Left forelimb (tissue), 1 donor: ENCODE data around the gene CCDC178.
"Not testable (repeated sequence)": the region's sequence is repeated elsewhere in the genome, so short reads cannot be mapped to it uniquely, and the experiment has no call there.

ENCODE experiments used
- DNase-seq: peaks from one replicate; pipeline ENCODE4 v3.0.0-alpha.2; 2018; ENCODE audit warnings: low spot score

Gene CCDC178, protein sequence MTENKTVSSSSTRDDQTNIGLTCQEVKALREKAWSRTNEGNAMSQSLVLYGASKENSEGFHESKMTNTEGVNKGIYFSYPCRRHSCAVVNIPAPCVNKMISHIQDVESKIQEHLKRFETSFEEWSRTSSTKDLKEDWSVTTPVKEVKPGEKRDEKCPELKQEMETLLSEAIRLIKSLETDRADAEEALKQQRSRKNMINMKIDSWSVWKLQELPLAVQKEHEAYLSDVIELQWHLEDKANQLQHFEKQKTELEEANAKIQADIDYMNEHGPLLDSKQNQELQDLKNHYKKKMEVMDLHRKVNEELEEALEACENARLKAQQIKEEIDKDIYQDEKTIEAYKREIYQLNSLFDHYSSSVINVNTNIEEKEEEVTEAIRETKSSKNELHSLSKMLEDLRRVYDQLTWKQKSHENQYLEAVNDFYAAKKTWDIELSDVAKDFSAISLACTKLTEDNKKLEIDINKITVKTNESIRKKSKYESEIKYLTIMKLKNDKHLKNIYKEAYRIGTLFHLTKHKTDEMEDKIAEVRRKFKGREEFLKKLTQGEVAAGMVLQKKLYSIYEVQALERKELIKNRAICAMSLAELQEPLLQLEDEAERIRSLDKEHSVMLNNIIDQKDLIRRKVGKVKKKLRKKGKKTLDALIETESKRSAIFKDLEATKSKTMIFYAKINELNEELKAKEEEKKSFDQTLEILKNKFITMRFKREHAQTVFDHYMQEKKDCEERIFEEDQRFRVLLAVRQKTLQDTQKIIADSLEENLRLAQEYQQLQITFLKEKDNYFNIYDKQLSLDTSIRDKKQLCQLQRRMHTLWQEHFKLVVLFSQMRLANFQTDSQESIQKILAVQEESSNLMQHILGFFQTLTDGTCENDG

DNA sequence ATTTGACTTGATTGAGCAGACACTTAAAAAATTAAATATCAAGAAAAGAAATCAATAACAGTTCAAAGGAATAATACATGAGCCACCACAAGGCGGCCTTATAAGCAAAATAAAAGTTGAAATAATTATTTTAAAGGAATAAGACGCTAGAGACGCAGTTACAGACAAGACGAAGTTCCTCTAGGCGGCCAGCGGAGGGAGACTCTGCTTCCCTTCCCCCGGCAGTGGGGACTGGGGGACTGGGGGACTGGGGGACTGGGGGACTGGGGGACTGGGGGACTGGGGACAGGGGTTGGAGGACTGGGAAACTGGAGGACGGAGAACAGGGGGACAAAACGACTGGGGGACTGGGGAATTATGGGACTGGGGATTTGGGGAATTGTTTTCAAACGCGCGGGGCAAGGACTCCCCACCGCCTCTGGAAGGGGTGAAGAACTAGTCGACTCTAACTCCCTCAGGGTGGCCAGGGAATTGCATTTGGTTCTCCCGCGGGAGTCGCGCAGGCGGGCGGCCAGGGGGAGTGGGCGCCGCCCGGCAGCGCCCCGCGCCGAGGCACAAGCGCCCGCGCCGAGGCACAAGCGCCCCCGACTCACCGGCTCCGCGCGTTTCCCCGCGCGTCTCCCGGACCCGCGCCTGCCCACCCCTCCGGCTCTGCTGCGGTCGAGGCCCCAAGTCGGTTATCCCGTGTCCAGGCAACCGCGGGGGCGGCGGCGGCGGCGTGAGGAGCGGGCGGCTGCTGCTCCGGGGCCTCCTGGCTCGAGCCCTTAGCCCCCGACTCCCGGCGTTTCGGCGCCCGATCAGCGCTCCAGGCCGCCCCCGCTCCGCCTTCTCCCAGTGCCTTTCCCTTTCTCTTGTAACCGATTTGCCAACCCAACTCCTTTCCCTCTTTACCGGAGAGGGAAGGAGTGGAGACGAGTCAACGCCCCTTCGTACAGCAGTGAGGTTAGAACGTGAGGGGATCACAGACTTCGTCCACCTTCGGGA is at the start of gene CCDC178:
TSS of gene CCDC178 (minus strand) at position 662 of the 984 bp plus-strand sequence. CDS start 28,633 bp downstream, outside the sequence.
- peak; percentile 77 for DNase-seq

DNA sequence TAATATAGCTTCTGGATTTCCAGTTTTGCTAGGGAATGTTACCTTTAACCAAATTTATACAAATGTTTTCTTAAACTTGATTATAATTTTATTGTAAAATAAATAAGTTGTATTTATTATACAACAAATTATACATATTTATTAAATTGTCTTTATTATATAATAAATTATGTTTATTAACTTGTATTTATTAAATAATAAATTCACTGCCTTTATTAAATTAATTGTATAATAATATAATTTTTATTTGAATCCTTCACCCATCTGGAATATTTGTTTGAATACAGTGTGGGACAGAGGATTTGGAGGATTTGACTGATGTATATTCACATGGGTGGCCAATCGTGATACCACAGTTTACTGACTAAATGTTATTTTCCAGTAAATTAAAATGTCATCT is 43.4 kb upstream of the CCDC178 start:
- no peak for DNase-seq

DNA sequence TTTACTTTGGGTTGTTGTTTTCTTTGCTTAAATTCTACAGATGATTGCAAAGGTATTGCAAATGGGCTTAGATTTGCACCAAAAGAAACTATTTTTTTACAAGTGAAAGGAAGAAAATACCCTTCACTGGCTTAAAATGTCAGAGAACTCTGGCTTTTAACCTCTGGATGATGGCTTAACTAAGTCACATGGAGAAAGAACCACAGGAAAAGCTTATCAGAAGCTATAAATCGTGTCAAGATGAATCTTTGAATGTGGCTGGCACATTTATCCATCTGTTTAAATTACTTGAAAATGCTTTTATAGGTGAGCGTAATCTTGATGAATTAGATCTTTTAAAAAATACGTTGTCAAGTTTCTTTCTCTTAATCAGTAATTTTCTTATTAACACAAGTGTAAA is 32.0 kb upstream of the CCDC178 start:
- DNase-seq: no peak

DNA sequence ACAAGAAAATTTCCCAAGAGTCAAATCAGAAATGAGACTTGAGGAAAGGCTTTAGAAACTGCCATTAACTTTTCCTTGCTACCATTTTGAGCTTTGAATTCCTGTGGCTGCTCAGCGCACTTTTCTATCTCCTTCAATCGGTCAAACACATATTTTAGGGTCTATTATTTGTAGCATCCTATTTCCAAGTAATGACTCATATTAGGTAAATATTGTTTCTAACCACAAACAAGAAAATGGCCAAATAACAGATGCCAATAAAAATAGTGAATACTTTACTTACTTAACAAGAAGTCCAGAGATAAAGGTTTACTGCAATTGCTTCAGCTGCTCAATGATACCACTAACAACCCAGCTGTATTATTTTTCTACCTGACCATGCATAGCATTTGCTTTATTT is 29.7 kb upstream of the CCDC178 start:
- DNase-seq: no peak

DNA sequence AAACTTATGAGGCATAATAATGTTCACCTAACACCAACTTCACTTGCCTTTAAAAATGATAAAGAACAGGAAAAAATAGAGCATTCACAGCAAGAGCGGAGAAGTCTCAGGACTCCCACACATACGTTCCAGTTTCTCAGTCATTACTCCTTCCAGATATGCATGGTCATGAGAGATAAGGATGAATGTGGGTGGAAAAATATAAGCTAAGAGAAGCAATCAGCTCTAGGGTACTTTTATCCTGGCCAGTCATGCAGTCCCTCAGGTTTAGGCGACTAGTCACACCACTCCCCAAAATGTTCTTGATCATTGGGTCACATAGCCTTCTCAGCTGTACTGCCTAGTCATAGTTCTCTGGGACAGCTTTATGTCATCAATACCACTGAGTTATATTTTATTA is 29.2 kb upstream of the CCDC178 start:
- no peak for DNase-seq

DNA sequence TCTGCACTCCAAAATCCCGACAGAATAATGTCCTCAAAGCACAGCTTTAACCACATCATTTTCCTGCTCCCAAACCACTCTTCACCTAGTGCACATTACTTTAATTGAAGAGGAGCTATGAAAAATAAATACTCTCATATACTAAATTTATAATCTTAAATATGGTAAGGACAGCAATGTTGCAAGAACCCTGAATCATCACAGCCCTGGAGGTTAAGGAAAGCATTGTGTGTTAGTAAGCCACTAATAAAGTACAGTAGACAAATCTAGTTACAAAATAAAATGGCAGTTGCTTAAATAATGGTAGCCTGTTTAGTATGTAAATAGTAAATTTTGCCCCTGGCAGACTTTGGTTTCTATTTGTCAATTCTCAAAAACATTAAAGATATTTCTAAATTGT is 27.0 kb upstream of the CCDC178 start:
- no peak for DNase-seq

DNA sequence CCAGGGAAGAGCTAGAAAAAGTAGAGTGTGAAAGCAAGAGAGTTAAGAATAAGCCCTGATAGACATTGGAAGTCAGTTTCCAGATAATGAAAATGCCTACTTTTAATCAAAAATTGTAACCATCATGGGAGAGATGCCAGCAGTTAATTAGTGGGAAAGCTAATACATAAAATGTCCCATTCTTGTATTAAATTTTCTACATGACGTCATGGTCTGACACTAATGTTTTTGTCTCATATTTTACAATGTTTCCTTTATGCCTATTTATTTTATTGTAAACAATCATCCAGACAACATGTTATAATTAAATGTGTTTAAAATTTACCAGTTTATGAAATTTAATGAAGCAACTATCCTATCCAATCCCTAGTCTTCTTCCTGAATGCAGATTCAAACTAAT is 26.3 kb upstream of the CCDC178 start:
- no peak for DNase-seq

DNA sequence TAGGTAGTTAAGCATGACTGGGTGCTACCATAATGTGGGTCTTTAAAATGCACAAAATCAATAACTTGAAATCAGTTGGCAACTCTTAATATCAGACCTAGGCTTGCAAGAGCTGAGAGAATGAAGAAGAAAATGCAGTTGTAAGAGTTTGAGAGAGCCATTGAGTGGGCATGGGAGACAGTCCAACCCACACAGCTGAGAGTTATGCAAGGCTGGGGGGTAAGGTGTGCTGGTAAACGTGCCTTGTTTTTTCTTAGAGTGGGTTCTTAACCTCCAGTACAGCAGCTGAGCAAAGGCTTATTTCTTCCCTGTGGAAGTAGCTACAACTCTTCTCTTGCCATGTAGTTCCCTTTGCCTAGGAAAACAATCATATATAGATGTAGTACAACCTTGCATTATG is 20.2 kb upstream of the CCDC178 start:
- DNase-seq: no peak

DNA sequence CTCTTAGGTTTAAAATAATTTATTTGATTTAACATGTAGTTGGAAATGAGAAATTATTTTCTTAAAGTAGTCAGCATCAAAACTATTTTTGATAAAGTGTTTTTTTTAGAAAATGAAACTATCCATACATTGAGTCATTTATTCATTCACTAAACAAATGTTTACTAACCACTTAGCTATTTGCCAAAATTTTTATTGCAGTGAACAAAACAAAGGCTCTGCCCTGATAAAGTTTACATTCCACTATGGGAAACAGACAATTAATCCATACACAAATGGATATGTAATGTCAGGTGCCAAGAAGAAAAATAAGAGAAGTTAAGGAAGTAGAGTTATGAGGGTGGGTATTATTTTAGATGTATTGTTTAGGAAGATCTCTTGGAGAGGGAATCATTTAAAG is 19.1 kb upstream of the CCDC178 start:
- no peak for DNase-seq

DNA sequence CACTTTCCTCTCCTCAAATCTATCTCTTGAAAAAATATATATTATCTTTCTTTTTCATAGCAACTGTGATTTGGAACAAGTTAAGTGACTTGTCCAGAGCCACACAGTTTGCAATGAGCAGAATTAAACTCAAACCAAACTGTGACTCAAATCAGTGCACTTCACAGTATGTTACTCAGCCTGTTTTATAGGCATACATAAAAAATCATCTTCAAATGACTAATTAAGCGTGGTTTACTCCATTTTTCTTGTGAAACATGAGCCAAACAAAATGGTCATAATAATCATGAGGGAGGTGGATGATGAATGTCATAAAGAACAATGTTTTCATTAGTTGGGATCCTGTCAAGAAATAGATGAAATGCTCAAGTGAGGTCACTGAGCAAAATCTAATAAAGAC is 6.1 kb upstream of the CCDC178 start:
- no peak for DNase-seq

DNA sequence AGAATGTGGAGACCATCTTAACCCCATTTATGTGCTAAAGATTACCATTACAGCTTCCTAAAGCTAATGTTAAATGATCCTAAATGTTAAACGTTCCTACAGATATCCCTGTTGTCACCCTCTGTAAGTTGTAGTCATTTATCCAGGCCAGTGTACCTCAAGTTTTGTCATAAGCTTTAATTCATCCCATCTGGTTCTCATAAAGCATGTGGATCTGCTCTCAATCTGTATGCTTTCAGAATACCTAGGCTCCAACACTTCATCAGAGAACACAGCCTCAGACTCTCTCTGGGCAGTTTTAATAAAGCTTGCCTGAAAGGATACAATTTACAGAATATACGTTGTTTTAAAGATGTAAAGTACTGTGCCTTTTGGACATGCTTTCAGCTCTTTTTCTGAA is 4.2 kb upstream of the CCDC178 start:
- no peak for DNase-seq

DNA sequence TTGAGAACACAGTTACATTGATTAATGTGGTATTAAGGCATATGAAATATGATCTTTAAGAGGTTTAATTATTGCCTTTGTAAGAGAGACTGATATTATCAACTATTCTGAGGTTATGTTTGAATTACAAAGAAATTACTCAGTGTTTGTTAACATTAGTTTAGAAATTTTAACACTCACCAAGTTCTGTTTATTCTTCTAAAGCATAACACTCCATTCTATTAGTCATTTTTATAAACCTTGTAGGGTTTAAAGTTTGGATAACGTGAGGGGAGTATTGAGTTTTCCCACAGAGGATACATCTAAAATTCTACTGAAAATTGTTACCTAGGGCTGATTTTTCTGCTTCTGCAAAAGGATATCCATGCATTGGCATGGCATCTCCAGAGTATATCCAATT is 7.7 kb downstream of the CCDC178 start:
- DNase-seq: no peak

DNA sequence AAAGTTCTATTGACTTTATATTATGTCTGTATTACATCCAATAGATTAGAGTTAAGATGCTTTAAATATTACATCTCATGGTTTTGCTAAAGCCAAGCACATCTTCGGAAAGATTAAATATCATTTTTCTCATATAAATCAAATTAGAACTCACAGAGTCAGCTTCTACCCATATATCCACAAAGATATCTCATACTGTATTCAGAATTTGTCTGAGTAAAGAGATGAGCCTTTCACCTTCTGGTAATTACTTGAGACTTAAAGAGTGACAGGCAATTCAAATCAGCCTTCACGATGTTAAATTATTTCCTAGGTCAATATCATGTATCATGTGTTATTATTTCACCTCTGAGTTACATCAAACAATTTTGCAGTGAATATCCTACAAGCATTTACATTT is 13.0 kb downstream of the CCDC178 start:
- DNase-seq: no peak

DNA sequence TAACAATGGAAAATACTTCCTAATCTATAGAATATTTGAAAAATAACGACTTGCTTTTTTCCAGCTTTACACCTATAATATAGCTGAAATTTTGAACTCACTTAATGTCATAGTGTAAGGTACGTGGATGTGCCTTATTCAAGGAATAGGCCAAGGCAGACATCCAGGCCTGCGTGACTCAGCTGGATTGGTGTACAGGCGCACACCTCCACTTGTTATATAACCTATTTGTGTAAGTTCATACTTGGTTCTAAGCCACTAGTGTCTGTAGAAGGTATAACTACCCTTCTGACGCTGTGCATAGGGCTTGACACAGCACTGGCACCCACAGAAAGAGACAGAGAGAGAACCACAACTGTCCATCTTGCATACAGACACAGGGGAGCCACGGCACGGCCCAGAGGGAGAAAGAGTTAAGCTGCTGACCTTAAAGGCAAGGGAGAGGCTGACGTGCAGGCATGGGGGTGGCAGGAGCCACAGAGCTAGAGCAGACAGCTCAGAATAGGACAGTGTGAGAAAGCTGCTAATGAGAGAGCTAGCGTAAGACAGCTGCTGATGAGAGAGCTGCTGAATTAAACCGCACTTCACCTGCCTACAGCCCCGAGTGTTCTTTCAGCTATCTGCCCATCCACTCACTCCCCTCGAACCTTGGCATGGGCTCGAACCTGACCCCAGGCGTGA is 16.1 kb downstream of the CCDC178 start:
- no peak for DNase-seq

DNA sequence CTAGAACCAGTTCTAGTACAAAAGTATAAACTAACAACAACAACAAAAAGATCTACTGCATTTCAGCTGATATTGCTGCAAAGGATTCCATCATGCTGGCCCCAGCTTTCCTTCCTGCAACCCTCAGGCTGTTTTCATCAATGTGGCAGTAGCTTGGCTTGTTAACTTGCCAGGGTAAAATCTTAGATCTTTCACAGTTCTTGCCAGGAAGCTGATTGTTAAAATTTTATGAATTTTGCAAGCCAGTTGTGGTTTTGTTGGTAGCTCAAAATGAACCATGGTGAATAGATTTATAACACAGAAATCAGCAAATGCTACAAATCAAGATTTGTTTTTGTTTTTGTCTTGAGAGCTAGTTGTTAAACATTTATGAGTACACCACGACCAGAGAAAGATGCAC is 19.3 kb downstream of the CCDC178 start:
- DNase-seq: no peak

DNA sequence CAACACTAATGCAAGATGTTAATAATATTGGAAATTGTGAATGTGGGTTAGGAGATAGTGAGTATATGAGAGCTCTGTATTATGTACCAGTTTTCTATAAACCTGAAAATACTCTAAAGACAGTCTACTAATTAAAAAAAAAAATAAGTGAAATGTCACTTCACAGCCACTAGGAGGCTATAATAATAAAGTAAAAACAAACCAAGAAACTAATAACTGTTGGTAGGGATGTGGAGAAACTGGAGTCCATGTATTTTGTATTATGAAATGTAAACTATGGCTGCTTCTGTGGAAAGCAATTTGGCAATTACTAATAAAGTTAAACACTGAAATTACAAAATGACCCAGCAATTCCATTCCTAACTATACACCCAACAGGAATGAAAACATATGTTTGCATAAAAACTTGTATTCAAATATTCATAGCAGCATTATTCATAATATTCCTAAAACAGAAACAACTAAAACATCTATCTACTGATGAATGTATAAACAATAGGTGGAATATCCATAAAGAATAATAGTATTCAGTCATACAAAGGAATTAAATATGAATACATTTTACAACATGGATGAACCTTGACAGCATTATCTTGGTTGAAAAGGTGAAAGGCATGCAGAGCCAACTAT is 36.2 kb downstream of the CCDC178 start:
- DNase-seq: no peak

DNA sequence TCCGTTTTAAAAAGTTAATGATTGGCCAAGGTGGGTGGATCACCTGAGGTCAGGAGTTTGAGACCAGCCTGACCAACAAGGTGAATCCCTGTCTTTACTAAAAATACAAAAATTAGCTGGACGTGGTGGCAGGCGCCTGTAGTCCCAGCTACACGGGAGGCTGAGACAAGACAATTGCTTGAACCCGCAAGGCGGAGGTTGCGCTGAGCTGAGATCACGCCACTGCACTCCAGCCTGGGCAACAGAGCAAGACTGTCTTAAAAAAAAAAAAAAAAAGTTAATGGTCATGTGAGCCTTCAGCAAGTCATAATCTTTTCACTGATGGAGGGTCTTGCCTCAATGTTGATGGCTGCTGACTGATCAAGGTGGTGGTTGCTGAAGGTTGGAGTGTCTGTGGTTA is 41.6 kb downstream of the CCDC178 start:
- DNase-seq: not testable (repeated sequence)

DNA sequence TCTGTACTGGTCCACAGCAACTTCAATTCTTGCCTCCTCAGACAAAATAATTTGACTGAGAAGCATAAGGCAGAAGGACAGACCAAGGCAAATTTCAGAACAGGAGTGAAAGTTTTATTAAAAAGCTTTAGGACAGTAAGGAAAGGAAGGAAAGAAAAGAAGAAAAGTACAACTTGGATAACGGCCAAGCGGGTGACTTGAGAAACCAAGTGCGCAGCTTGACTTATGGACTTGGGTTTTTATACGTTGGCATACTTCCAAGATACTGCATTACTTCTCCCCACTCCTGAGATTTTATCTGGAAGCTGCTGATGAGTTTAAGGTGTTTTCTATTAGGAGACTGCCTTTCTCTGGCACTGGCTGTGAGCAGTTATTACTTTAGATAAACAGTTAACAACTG is 64.7 kb downstream of the CCDC178 start:
- DNase-seq: no peak

DNA sequence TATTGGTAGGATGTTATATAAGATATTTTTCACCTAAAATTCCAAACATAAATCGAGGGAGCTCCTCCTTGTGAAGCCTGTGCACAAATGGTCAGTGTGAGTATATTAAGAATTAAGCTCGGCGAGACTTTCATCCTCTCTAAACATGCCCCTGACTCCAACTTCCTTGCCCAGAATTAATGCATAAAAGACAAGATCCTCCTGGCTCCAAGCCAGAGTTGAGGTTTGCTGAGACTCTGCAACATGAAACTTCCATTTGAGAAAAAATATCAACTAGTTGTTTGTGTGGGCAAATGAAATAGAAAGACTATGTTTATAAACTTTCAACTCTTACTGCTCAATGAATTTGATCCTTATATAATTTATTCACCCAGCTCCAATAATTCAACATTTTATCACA is 68.1 kb downstream of the CCDC178 start:
- DNase-seq: no peak

DNA sequence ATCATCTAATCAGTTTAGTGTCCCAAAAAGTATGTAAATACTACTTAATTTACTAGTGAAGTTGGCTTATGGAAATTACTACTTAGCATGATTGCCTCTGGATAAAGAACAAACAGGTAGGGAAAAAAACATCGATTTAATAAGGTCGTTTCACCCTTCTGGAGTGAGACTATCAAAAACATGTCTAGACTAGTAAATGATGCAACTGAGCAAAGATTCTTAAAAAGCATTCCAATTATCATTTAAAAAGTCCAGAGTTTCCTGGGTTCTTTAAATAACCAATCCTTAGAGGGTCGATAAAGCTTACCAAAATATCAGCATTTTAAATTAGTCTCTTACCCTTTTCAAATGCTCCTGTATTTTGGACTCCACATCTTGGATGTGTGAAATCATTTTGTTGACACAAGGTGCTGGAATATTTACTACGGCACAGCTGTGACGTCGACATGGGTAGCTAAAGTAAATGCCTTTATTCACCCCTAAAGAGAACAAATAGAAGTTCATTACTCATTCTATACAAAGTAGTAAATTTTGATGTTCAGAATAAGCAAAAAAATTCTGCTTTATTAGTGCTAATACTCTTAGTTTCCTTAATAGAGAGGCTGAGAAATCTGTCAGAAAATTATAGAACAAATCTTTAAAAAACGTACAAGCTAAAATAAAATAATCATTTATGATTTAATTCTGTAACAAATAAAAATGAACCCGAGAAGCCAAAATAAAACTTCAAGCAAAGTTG is 70.6 kb downstream of the CCDC178 start:
- DNase-seq: no peak
